Measurements from ENCODE around the gene MAP2K3. TPM values are rescaled to one million over a fixed set of nuclear protein-coding genes. Genes with fewer than 3 reads are reported as not detected.

MAP2K3 gene
- total RNA-seq, 1 experiment from 2014 or later = 11.7 TPM

Other genes with a start within 250 kb of the MAP2K3 start
- gene USP22, start 241.7 kb upstream of the MAP2K3 start, total RNA-seq (2014; rRNA removed; shearing (Covaris generic)) = 98.5 and 116 TPM in 2 replicates
- 28.4 and 28.5 TPM in 2 replicates for gene DHRS7B, start 157.7 kb upstream of the MAP2K3 start, total RNA-seq (2014; rRNA removed; shearing (Covaris generic))
- gene TMEM11, start 70.5 kb upstream of the MAP2K3 start, total RNA-seq (2014; rRNA removed; shearing (Covaris generic)) = 18.6 and 21.0 TPM in 2 replicates
- gene NATD1, start 31.3 kb upstream of the MAP2K3 start, total RNA-seq (2014; rRNA removed; shearing (Covaris generic)) = 0.83 and 0.86 TPM in 2 replicates
- 2.8 and 2.9 TPM in 2 replicates for gene KCNJ12, start 91.6 kb downstream of the MAP2K3 start, total RNA-seq (2014; rRNA removed; shearing (Covaris generic))